ENCODE measurements around the gene HPSE2.

GRCh38 chr10:98460837-98461499 lies 774.7 kb downstream of the HPSE2 start:
- peak; percentile 53; the same call in 1 of the 2 replicates for TF ChIP-seq EP300 (IDR thresholded peaks at IDR 0.05; ENCODE audit: borderline replicate concordance)
- peak; percentile 44; the same call in 1 of the 2 replicates for TF ChIP-seq CREB1 (IDR thresholded peaks at IDR 0.05; ENCODE audit: low read depth)
- TF ChIP-seq NFIC (IDR thresholded peaks at IDR 0.05): peak; percentile 33; the same call in 1 of the 2 replicates
- TF ChIP-seq CEBPB (IDR thresholded peaks at IDR 0.05): peak; percentile 88
